Pons (tissue), 1 donor: ENCODE measurements around the gene NOXA1.
"Not testable (repeated sequence)": the region's sequence is repeated elsewhere in the genome, so short reads cannot be mapped to it uniquely, and the experiment has no call there.

Source experiments
- DNase-seq: peaks from one replicate; pipeline ENCODE4 v3.0.0-alpha.2; 2016; ENCODE audit warnings: low spot score

Gene NOXA1

GRCh38 chr9:137464291-137464999, 41.3 kb downstream of the NOXA1 start:
- DNase-seq: no peak

GRCh38 chr9:137465000-137465719, 42.0 kb downstream of the NOXA1 start:
- DNase-seq: no peak

GRCh38 chr9:137465720-137466388, 42.7 kb downstream of the NOXA1 start:
- no peak for DNase-seq

GRCh38 chr9:137466389-137467085, 43.3 kb downstream of the NOXA1 start:
- not testable (repeated sequence) for DNase-seq

GRCh38 chr9:137467161-137467581, 44.0 kb downstream of the NOXA1 start:
- DNase-seq: no peak

- DNase-seq: no peak
Observed at GRCh38 chr9:137467896-137468295, 44.7 kb downstream of the NOXA1 start.

- DNase-seq: no peak
Observed at GRCh38 chr9:137470785-137471184, 47.6 kb downstream of the NOXA1 start.

- DNase-seq: no peak
Observed at GRCh38 chr9:137474271-137474670, 51.1 kb downstream of the NOXA1 start.

GRCh38 chr9:137475666-137476065, 52.5 kb downstream of the NOXA1 start:
- DNase-seq: no peak

GRCh38 chr9:137476856-137477255, 53.7 kb downstream of the NOXA1 start:
- no peak for DNase-seq

GRCh38 chr9:137477778-137478612, 54.8 kb downstream of the NOXA1 start:
- DNase-seq: no peak

- DNase-seq: no peak
Observed at GRCh38 chr9:137478613-137478961, 55.4 kb downstream of the NOXA1 start.

GRCh38 chr9:137478962-137479861, 56.0 kb downstream of the NOXA1 start:
- peak; percentile 15 for DNase-seq

GRCh38 chr9:137479892-137480685, 56.9 kb downstream of the NOXA1 start:
- no peak for DNase-seq

GRCh38 chr9:137480686-137481683, 57.8 kb downstream of the NOXA1 start:
- DNase-seq: no peak

- DNase-seq: peak; percentile 43
Observed at GRCh38 chr9:137482094-137482781, 59.0 kb downstream of the NOXA1 start.
